GM21447 (cell line): ENCODE measurements around the gene LRRC17.

Experiments
- ATAC-seq: cut with Tn5 transposase; IDR thresholded peaks from one replicate; pipeline ENCODE4 v1.9.1; 2021; ENCODE audit not compliant: unreplicated experiment

LRRC17 gene

GRCh38 chr7:102912742-102913141, at the start of gene LRRC17:
LRRC17 (plus strand) TSS chr7:102913000; CDS start chr7:102933914, 20,914 bp downstream.
- no peak for ATAC-seq

- ATAC-seq = no peak
Observed at GRCh38 chr7:102864958-102865357, 47.8 kb upstream of the LRRC17 start.

- ATAC-seq = no peak
Observed at GRCh38 chr7:102866535-102867215, 46.1 kb upstream of the LRRC17 start.

- no peak for ATAC-seq
Observed at GRCh38 chr7:102869195-102869594, 43.6 kb upstream of the LRRC17 start.

GRCh38 chr7:102872460-102872859, 40.3 kb upstream of the LRRC17 start:
- ATAC-seq = no peak

GRCh38 chr7:102873470-102874165, 39.2 kb upstream of the LRRC17 start:
- ATAC-seq = peak; percentile 24

- peak; percentile 100 for ATAC-seq
Observed at GRCh38 chr7:102874166-102874829, 38.5 kb upstream of the LRRC17 start.

GRCh38 chr7:102874966-102875365, 37.8 kb upstream of the LRRC17 start:
- ATAC-seq = no peak

- no peak for ATAC-seq
Observed at GRCh38 chr7:102875700-102876295, 37.0 kb upstream of the LRRC17 start.

- ATAC-seq = no peak
Observed at GRCh38 chr7:102883098-102883860, 29.5 kb upstream of the LRRC17 start.

GRCh38 chr7:102888561-102889233, 24.1 kb upstream of the LRRC17 start:
- ATAC-seq = no peak

GRCh38 chr7:102889851-102890250, 22.9 kb upstream of the LRRC17 start:
- no peak for ATAC-seq

GRCh38 chr7:102890292-102890970, 22.4 kb upstream of the LRRC17 start:
- no peak for ATAC-seq

GRCh38 chr7:102890971-102891692, 21.7 kb upstream of the LRRC17 start:
- ATAC-seq = no peak

- no peak for ATAC-seq
Observed at GRCh38 chr7:102891693-102892261, 21.0 kb upstream of the LRRC17 start.

GRCh38 chr7:102892631-102893278, 20.0 kb upstream of the LRRC17 start:
- ATAC-seq = no peak

- ATAC-seq = no peak
Observed at GRCh38 chr7:102895602-102896001, 17.2 kb upstream of the LRRC17 start.

- no peak for ATAC-seq
Observed at GRCh38 chr7:102896585-102896984, 16.2 kb upstream of the LRRC17 start.
